ENCODE results near the gene RETREG3. TPM values are rescaled to one million over a fixed set of nuclear protein-coding genes. Genes with fewer than 3 reads are reported as not detected.

The RETREG3 gene
- total and polyA plus RNA-seq, 9 of the 15 experiments (the other 6 are each of a cell fraction or from before 2014, with no cell fraction given) = 4.1 to 39.0 (median 16.9) TPM

DNA sequence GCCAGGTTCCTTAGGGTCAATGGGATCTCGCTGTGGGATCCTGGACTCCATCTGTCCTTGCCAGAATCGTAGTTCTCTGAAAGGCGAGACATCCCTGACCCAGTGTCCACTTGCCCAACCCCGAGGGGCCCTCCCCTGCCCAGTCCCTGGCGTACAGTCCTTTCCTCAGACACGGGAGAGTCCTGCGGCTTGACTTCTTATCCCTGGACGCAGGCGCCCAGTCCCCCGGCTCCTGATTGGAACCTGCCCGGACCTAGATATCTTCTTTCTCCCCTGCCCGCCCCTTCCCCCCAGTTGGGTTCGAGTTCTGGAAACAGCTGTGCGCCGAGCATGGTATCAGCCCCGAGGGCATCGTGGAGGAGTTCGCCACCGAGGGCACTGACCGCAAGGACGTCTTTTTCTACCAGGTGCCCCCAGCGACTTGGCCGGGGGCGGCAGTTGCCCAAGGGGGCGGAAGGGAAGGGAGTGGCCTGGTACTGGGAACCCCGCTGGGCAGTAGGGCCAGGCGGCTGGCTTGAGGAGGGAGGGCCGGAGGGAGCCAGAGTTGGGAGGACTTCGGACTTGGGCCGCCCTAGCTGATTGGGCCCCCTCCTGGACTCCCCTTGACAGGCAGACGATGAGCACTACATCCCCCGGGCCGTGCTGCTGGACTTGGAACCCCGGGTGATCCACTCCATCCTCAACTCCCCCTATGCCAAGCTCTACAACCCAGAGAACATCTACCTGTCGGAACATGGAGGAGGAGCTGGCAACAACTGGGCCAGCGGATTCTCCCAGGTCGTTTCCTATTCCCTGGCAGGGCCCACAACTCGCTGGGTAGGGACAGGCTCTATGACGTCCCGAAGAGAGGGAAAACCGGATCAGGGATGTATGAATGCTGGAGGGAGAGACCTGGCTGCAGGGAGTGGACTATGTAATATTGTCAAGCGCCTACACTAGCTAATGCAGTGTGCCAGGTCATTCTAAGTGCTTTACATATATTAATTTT is 934 bp upstream of the RETREG3 start (continued):
- TF ChIP-seq, protein P1, sequence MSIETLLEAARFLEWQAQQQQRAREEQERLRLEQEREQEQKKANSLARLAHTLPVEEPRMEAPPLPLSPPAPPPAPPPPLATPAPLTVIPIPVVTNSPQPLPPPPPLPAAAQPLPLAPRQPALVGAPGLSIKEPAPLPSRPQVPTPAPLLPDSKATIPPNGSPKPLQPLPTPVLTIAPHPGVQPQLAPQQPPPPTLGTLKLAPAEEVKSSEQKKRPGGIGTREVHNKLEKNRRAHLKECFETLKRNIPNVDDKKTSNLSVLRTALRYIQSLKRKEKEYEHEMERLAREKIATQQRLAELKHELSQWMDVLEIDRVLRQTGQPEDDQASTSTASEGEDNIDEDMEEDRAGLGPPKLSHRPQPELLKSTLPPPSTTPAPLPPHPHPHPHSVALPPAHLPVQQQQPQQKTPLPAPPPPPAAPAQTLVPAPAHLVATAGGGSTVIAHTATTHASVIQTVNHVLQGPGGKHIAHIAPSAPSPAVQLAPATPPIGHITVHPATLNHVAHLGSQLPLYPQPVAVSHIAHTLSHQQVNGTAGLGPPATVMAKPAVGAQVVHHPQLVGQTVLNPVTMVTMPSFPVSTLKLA (conservative IDR thresholded peaks at IDR 0.05) = peak in 1 of 2 experiments; percentile 4; a peak in 1 of 4 replicates
- TF ChIP-seq ZBTB11 (CRISPR knock-in tag; IDR thresholded peaks at IDR 0.05) = peak in 1 of 3 experiments; percentile 16; a peak in 1 of 6 replicates
